ENCODE measurements around the gene NT5C3B. TPM values are rescaled to one million over a fixed set of nuclear protein-coding genes. Genes with fewer than 3 reads are reported as not detected.

Gene NT5C3B
- total and polyA plus RNA-seq, 8 donors = 9.8 to 80.7 (median 68.8) TPM

DNA sequence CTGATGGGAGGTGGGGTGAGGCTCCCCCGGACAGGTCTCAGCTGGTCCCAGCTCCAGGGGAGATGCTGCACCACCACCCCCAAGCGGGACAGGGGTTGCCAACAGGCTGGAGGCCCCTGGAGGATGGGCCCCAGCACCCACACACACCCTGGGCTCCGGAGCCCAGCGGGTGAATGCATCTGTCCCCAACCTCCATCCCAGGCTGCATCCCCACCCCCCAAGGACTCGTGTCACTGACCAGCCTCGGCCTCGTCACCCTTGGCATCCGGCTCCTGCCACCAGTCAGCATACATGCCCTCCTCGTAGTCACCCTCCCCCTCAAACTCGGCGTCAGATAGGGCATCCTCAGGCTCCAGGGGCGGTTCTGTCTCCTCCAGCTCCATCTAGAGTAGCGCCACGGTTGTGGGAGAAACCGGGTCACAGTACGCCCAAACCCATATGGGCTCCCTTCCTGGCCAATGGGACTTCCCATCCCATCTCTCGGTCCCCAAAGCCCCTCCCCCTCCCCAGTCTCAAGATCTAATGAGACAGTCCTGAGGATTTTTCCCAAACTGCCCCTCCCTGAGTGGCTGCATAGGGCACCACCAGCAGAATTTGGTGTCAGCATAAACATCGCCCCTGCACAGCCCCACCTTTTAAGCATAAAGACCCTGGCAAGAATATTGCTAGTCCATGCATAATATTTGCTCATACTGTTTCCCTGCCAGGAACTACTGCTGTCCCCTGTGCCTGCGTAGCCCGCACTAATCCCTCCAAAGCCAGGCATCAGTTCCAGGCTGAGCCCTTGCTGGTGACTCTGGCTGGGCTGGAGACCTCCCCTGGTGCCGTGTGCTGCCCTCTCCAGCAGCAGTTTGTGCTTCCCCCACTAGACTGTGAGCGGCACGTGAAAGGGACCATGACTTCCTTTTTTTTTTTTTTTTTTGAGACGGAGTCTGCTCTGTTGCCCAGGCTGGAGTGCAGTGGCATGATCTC, 32.7 kb downstream of the NT5C3B start:
- H3K4me3 ChIP-seq = no peak overlapping the region
- peaks cover 8 to 19% (median 12%) of the 10 kb centered on the region in 4 donors for H3K4me1 ChIP-seq
- DNase-seq = no peak
- H3K27ac ChIP-seq = no peak overlapping the region
- intact Hi-C loops (cut with DNase I; ENCODE audit: low total_unique reads) = loop anchor here (5.0 kb wide), 1 partner anchor 66 kb away; no protein-coding TSS in a partner anchor
- peaks cover 0 to 32% (median 10%) of the 10 kb centered on the region in 4 donors for H3K36me3 ChIP-seq
- TF ChIP-seq EP300 (IDR thresholded peaks at IDR 0.05) = no peak
- TF ChIP-seq POLR2AphosphoS5 (IDR thresholded peaks at IDR 0.05) = no peak
- TF ChIP-seq CTCF (IDR thresholded peaks at IDR 0.05) = no peak
- no peak for TF ChIP-seq POLR2A (IDR thresholded peaks at IDR 0.05)
- no peaks in the 10 kb centered on the region for H3K27me3 ChIP-seq
- H3K9me3 ChIP-seq = no peaks in the 10 kb centered on the region
- WGBS, 5 donors = 57 to 72% (median 68%) methylated on average over 22 to 24 of the region's 24 CpGs

DNA sequence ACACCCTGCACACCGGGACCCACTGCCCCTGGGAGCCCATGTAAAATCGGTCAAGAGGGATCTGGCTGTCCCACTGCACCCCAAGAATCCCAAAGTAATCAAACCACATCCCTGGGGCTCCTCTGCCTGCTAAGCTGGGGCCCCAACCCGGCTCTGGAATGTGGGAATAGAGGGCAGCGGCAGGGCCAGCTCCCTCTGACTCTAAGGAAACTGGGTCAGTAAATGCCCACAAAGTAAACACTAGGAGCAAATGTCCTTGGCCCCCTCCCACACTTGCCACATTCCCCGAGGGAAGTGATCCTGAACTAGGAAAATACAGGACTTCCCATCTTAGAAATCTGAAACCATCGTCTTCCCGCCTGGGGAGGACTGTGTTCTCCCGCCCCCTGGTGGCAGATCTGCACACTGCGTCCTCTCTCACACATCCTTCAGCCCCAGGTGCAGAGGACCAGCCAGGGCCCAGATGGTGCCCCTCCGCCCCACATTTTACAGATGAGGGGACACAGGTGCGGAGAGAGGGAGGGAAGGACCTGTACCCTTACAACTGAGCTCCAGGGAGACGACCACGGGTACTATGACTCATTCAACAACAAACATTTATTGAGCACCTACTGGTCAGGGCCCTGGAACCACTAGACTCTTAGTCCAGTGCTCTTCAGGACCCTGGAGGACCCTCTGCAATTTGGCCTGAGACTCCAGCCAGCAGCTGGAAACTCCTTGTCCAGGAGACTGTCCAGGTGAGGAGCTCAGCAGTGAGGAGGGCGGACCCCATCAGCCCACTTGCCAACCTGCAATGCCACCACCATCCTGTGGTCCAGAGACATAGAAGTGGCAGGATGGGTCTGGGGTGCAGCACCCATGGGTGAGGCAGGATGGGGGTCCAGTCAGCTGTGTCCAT, 34.4 kb downstream of the NT5C3B start:
- Histone ChIP-seq H3K4me1 (peaks cover 8 to 19% (median 12%) of the 10 kb centered on the region in 4 donors), H3K9me3 (no peaks in the 10 kb centered on the region), H3K36me3 (peaks cover 0 to 20% (median 7%) of the 10 kb centered on the region in 4 donors), H3K27me3 (no peaks in the 10 kb centered on the region), H3K27ac (peak overlapping the region in 4 of 5 donors; percentile 23 to 72 (median 40)), H3K4me3 (peak overlapping the region in 1 of 4 donors; percentile 14)
- peak in 6 of 7 experiments; percentile 59 to 98 (median 96) for TF ChIP-seq CTCF (IDR thresholded peaks at IDR 0.05)
- no peak for TF ChIP-seq POLR2A (IDR thresholded peaks at IDR 0.05)
- TF ChIP-seq POLR2AphosphoS5 (IDR thresholded peaks at IDR 0.05) = peak in 1 of 3 donors; percentile 69
- DNase-seq = peak; percentile 89 to 93
- 8 to 11% (median 10%) methylated on average over 10 to 14 of the region's 14 CpGs for WGBS, 5 donors
- intact Hi-C loops (cut with DNase I; ENCODE audit: low total_unique reads) = loop anchor here (5.0 kb wide), 1 partner anchor 64 kb away; no protein-coding TSS in a partner anchor

DNA sequence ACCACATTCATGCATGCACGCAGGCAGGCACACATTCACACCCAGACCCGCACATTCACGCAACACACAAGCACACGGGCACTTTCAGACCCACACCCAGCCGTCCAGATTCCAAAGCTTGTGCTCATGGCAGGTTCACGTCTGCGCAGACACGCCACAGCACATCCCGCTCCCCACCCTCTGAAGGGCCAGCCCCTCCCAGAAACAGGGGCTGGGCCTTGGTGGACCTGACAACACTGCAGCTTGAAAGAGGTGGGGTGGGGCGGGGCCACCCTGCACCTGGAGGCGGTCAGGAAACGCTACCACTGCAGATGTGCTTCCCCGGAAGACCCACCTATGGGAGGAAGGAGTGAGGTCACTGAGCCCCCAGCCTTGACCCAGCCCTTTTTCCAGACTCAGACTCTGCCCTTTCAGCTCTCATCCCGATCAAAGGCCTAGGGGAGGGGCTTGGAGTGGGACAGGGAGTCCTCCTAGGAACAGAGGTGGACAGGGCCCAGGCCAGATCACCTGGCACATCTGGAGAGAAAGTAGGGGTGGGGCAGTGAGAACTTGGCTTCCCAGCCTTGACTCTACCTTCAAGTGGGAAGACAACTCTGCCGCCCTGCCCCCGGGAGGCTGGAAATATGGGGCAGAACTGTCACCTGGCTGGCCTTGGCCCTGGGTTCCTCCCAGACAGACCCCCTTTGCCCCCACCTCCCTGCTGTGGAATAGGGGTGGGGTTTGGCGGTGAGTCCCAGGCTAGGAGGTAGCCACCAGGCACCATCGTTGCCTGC, 35.2 kb downstream of the NT5C3B start:
- TF ChIP-seq POLR2A (IDR thresholded peaks at IDR 0.05) (no peak), POLR2AphosphoS5 (IDR thresholded peaks at IDR 0.05) (peak in 2 of 3 donors; percentile 10 to 34)
- Histone ChIP-seq H3K4me1 (peaks cover 8 to 19% (median 12%) of the 10 kb centered on the region in 4 donors), H3K36me3 (peaks cover 0 to 13% (median 4%) of the 10 kb centered on the region in 4 donors), H3K27me3 (no peaks in the 10 kb centered on the region), H3K9me3 (no peaks in the 10 kb centered on the region), H3K27ac (peak overlapping the region in 4 of 5 donors; percentile 23 to 72 (median 40)), H3K4me3 (no peak overlapping the region)
- intact Hi-C loops (cut with DNase I; ENCODE audit: low total_unique reads) = loop anchor here (5.0 kb wide), 1 partner anchor 63 kb away; no protein-coding TSS in a partner anchor
- DNase-seq = peak; percentile 65 to 95
- WGBS, 5 donors = 26 to 41% (median 35%) methylated on average over 16 to 18 of the region's 18 CpGs

DNA sequence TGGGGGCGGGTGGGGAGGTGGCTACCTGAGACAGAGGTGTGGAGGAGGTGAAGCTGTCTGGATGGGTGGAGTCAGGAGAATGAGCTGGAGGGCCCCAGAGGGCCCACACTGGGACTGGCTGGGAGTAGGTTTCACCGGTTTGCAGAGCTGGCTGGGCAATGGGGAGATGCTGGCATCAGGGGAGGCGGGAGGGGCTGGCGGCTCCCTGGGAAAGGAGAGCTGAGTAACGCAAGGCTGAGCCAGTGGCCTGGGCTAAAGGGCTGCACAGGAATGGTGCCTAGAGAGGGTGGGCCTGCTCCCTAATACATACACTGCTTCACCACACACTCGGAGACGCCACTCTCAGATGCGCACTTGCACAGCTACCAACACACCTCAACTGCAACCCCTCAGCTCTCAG, 36.7 kb downstream of the NT5C3B start:
- H3K4me3 ChIP-seq = no peak overlapping the region
- DNase-seq = peak in 1 of 2 donors; percentile 55
- peaks cover 10 to 19% (median 13%) of the 10 kb centered on the region in 4 donors for H3K4me1 ChIP-seq
- H3K27ac ChIP-seq = peak overlapping the region in 1 of 5 donors; percentile 72
- TF ChIP-seq CTCF (IDR thresholded peaks at IDR 0.05) (no peak), EP300 (IDR thresholded peaks at IDR 0.05) (no peak), POLR2A (IDR thresholded peaks at IDR 0.05) (no peak), POLR2AphosphoS5 (IDR thresholded peaks at IDR 0.05) (no peak)
- WGBS, 5 donors = 71 to 86% (median 83%) methylated on average over 8 of the region's 8 CpGs
- H3K36me3 ChIP-seq = peaks cover 0 to 13% (median 2%) of the 10 kb centered on the region in 4 donors
- H3K27me3 ChIP-seq = no peaks in the 10 kb centered on the region
- intact Hi-C loops (cut with DNase I; ENCODE audit: low total_unique reads) = no loop called here
- H3K9me3 ChIP-seq = no peaks in the 10 kb centered on the region

All from stomach (tissue), 9 donors.